GM12878 (cell line): ENCODE results near the gene TMEM163. TPM values are rescaled to one million over a fixed set of nuclear protein-coding genes. Genes with fewer than 3 reads are reported as not detected.

ENCODE experiments used
- ATAC-seq: fragments of 200-7000 bp; cut with Tn5 transposase; 3 replicates; pipeline ENCODE4 v1.9.1; 2020; ENCODE audit warnings: mild to moderate bottlenecking, moderate library complexity
- BruUV-seq: library from RNA; stranded (reverse); fragments of 400-500 nt; replicated peaks from 2 replicates; lab custom pipeline; 2021; lab: Mats Ljungman, UMichigan
- CTCF ChIA-PET: fragments of 300-600 bp; sonication (Branson Sonifier 250); formaldehyde crosslinking; extraction: SDS; loops from one replicate; lab custom pipeline; 2021; ENCODE audit warnings: inconsistent platforms; lab: Yijun Ruan, JAX
- POLR2A ChIA-PET: fragments of 350-600 bp; formaldehyde crosslinking; extraction: SDS; loops from one replicate; lab custom pipeline; 2021; ENCODE audit warnings: inconsistent platforms; lab: Charles Lee
- RAD21 ChIA-PET: fragments of 300-600 bp; sonication (Branson Sonifier 250); formaldehyde crosslinking; loops from one replicate; lab custom pipeline; 2023; ENCODE audit warnings: antibody characterized with exemption; ENCODE audit not compliant: unreplicated experiment; lab: Charles Lee
- SMC1A ChIA-PET: fragments of 300-600 bp; sonication (Branson Sonifier 250); formaldehyde crosslinking; loops from one replicate; lab custom pipeline; 2023; ENCODE audit not compliant: unreplicated experiment, uncharacterized antibody; lab: Charles Lee
- DNase-seq: peaks from one replicate; pipeline ENCODE4 v3.0.0-alpha.2; 2011; ENCODE audit warnings: low read depth, low spot score
- FAIRE-seq: peaks from 3 replicates; lab custom pipeline; 2011; peaks lifted over from hg19 to GRCh38; lab: Jason Lieb, UNC
- H2AFZ ChIP-seq: 2 replicates; pipeline ENCODE4 v1.6.0; 2011; ENCODE audit warnings: low read depth, low read length, control low read depth; ENCODE audit not compliant: control insufficient read depth
- H3K27ac ChIP-seq: 2 replicates; pipeline ENCODE4 v1.5.1; 2011; ENCODE audit warnings: control low read depth; ENCODE audit not compliant: control insufficient read depth, insufficient read depth
- H3K27me3 ChIP-seq, 2 experiments: replicated peaks in 1 of 2; 2 replicates each; pipeline versions ENCODE4 v1.6.0 to v1.6.1; 2011; ENCODE audit warnings: low read length in 1 of 2; ENCODE audit not compliant: control insufficient read depth in 2 of 2, insufficient read depth in 2 of 2
- H3K36me3 ChIP-seq, 2 experiments: 2 replicates each; pipeline ENCODE4 v1.5.1; 2011; ENCODE audit warnings: low read length in 1 of 2; ENCODE audit not compliant: control insufficient read depth in 2 of 2, insufficient read depth in 2 of 2
- H3K4me1 ChIP-seq: 2 replicates; pipeline ENCODE4 v1.6.1; 2011; ENCODE audit warnings: mild to moderate bottlenecking, low read length, moderate library complexity, mixed read lengths; ENCODE audit not compliant: control insufficient read depth, insufficient read depth
- H3K4me2 ChIP-seq: 2 replicates; pipeline ENCODE4 v1.6.0; 2011; ENCODE audit warnings: control low read depth; ENCODE audit not compliant: control insufficient read depth, insufficient read depth
- H3K4me3 ChIP-seq: fragments of 200-600 bp; sonication (generic); 2 replicates; pipeline ENCODE4 v1.5.1; 2016
- H3K79me2 ChIP-seq: 2 replicates; pipeline ENCODE4 v1.6.0; 2011; ENCODE audit warnings: low read length; ENCODE audit not compliant: control insufficient read depth, insufficient read depth
- H3K9ac ChIP-seq: 2 replicates; pipeline ENCODE4 v1.8.0; 2011; ENCODE audit warnings: low read length, control low read depth, mixed read lengths; ENCODE audit not compliant: control insufficient read depth, insufficient read depth
- H3K9me3 ChIP-seq: replicated peaks from 3 replicates; pipeline ENCODE4 v1.5.1; 2011; ENCODE audit warnings: mild to moderate bottlenecking, low read length; ENCODE audit not compliant: control insufficient read depth, insufficient read depth
- H4K20me1 ChIP-seq: 2 replicates; pipeline ENCODE4 v1.6.0; 2011; ENCODE audit not compliant: control insufficient read depth, insufficient read depth
- RUNX3 ChIP-seq: IDR thresholded peaks from 2 replicates; pipeline ENCODE4 v1.6.1; 2012; ENCODE audit warnings: low read length, inconsistent platforms
- SPI1 ChIP-seq: IDR thresholded peaks from 2 replicates; pipeline ENCODE4 v1.6.1; 2011; ENCODE audit warnings: low read depth, mild to moderate bottlenecking, low read length, moderate library complexity, borderline replicate concordance; ENCODE audit not compliant: insufficient read depth
- SRF ChIP-seq, 2 experiments: IDR thresholded peaks; 2 replicates each; pipeline ENCODE4 v1.6.1; 2011; ENCODE audit warnings: low read depth in 2 of 2, low read length in 2 of 2, mild to moderate bottlenecking in 1 of 2, moderate library complexity in 1 of 2
- WGBS: methylation state at CpG from one replicate; pipeline ENCODE4 v1.1.6; 2016; ENCODE audit warnings: low lambda C conversion rate; ENCODE audit not compliant: insufficient replicate concordance, insufficient coverage; ENCODE audit errors: missing lambda C conversion rate; 5-methylcytosine and 5-hydroxymethylcytosine counted together
- in situ Hi-C: fragments of 300-500 bp; cut with MboI; formaldehyde crosslinking; loops from 9 replicates; pipeline ENCODE4 v1.14.3; 2018; ENCODE audit warnings: mixed read lengths
- intact Hi-C: fragments of 100-400 bp; cut with micrococcal nuclease; formaldehyde crosslinking; loops from one replicate; pipeline ENCODE4 v1.14.2; 2022; ENCODE audit not compliant: unreplicated experiment
- polyA plus RNA-seq, 11 experiments: library from polyadenylated mRNA; depleted of rRNA in 4 of 11; unstranded in 6 of 11; stranded (reverse) in 5 of 11; fragments of >200 nt; fragmentation: Nextera tagmentation in 4 of 11; fragmentation: Illumina TruSeq in 1 of 11; extraction: Ambion mirVana in 4 of 11; extraction: Trizol in 1 of 11; gene quantifications; 1 replicate in 1 of 11; 2 replicates in 10 of 11; pipeline versions ENCODE4 v1.2.1 to v1.2.3, GENCODE V29; 2011 to 2016; ENCODE audit warnings: inconsistent platforms in 2 of 11, missing spikeins in 2 of 11, low read depth in 1 of 11
- total RNA-seq, 4 experiments: library from RNA; depleted of rRNA in 3 of 4; stranded (reverse); fragments of >200 nt in 3 of 4; fragmentation: Illumina TruSeq in 1 of 4; extraction: Trizol in 1 of 4; gene quantifications; 2 replicates each; pipeline versions ENCODE4 v1.2.1 to v1.2.3, GENCODE V29; 2013 to 2021
- TF ChIP-seq, protein P1 (sequence below), 3 experiments: IDR thresholded peaks in 2 of 3; conservative IDR thresholded peaks in 1 of 3; 2 replicates each; pipeline ENCODE4 v1.5.1; 2011; ENCODE audit warnings: low read depth in 3 of 3, low read length in 3 of 3, mild to moderate bottlenecking in 3 of 3, control low read depth in 2 of 3, moderate library complexity in 2 of 3, inconsistent platforms in 1 of 3, mixed read lengths in 1 of 3; ENCODE audit not compliant: control insufficient read depth in 2 of 3, insufficient read depth in 1 of 3; ENCODE audit errors: extremely low read depth in 1 of 3

TMEM163 gene
- total and polyA plus RNA-seq, 10 of the 15 experiments (the other 5 are each of a cell fraction or from before 2014, with no cell fraction given) = 0.05 to 0.11 (median 0.07) TPM; not detected in 4

- 83% methylated on average over 10 of the region's 10 CpGs for WGBS
- in situ Hi-C loops (no loop called here), intact Hi-C loops (loop anchor here (5.0 kb wide), 1 partner anchor 115 kb away; no protein-coding TSS in a partner anchor)
- Histone ChIP-seq H3K9me3 (peaks cover 9% of the 10 kb centered on the region), H3K27ac (peak overlapping the region; percentile 88), H3K4me3 (no peak overlapping the region), H3K9ac (no peak overlapping the region), H3K4me1 (peaks cover 21% of the 10 kb centered on the region), H3K79me2 (no peaks in the 10 kb centered on the region), H3K36me3 (no peaks in the 10 kb centered on the region), H2AFZ (no peak overlapping the region), H4K20me1 (no peaks in the 10 kb centered on the region), H3K4me2 (no peak overlapping the region), H3K27me3 (no peaks in the 10 kb centered on the region)
- CTCF ChIA-PET = interaction anchor here (0.5 to 1.2 kb wide), 2 partner anchors 7 to 919 kb away, joined by 3 to 4 read pairs; no protein-coding TSS in a partner anchor
- peak; percentile 34; the same call in 1 of the 3 replicates for ATAC-seq
- no peak for FAIRE-seq
- BruUV-seq = no TSS peak
- TF ChIP-seq RUNX3 (peak; percentile 81), SRF (IDR thresholded peaks at IDR 0.05; ENCODE audit: low read depth in 2 of 2, low read length in 2 of 2) (peak in 1 of 2 experiments; percentile 92; a peak in 2 of 4 replicates), SPI1 (no peak)
- TF ChIP-seq, protein P1, sequence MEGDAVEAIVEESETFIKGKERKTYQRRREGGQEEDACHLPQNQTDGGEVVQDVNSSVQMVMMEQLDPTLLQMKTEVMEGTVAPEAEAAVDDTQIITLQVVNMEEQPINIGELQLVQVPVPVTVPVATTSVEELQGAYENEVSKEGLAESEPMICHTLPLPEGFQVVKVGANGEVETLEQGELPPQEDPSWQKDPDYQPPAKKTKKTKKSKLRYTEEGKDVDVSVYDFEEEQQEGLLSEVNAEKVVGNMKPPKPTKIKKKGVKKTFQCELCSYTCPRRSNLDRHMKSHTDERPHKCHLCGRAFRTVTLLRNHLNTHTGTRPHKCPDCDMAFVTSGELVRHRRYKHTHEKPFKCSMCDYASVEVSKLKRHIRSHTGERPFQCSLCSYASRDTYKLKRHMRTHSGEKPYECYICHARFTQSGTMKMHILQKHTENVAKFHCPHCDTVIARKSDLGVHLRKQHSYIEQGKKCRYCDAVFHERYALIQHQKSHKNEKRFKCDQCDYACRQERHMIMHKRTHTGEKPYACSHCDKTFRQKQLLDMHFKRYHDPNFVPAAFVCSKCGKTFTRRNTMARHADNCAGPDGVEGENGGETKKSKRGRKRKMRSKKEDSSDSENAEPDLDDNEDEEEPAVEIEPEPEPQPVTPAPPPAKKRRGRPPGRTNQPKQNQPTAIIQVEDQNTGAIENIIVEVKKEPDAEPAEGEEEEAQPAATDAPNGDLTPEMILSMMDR (IDR thresholded peaks at IDR 0.05 in 2 of 3, conservative IDR thresholded peaks at IDR 0.05 in 1 of 3; ENCODE audit: control insufficient read depth in 2 of 3, extremely low read depth in 1 of 3, insufficient read depth in 1 of 3, low read depth in 3 of 3, low read length in 3 of 3) = no peak
- RAD21 ChIA-PET = no interaction called here
- SMC1A ChIA-PET = interaction anchor here (1.2 kb wide), 1 partner anchor 10 kb away, joined by 3 read pairs; no protein-coding TSS in a partner anchor
- DNase-seq = no peak
- POLR2A ChIA-PET = no interaction called here
Observed at GRCh38 chr2:134621939-134622705, 96.7 kb downstream of the TMEM163 start.
